ENCODE measurements around the gene NAB2.
"Not testable (repeated sequence)": the region's sequence is repeated elsewhere in the genome, so short reads cannot be mapped to it uniquely, and the experiment has no call there.

Gene NAB2

GRCh38 chr12:57072661-57073060 is 16.3 kb upstream of the NAB2 start (continued):
- no peak for TF ChIP-seq ZNF48 (tag by site-specific recombination; IDR thresholded peaks at IDR 0.05)
- TF ChIP-seq ZNF132 (tag by site-specific recombination; IDR thresholded peaks at IDR 0.05; ENCODE audit: borderline replicate concordance), result no peak
- TF ChIP-seq ZNF214 (tag by site-specific recombination; IDR thresholded peaks at IDR 0.05; ENCODE audit: borderline replicate concordance), result no peak

DNA sequence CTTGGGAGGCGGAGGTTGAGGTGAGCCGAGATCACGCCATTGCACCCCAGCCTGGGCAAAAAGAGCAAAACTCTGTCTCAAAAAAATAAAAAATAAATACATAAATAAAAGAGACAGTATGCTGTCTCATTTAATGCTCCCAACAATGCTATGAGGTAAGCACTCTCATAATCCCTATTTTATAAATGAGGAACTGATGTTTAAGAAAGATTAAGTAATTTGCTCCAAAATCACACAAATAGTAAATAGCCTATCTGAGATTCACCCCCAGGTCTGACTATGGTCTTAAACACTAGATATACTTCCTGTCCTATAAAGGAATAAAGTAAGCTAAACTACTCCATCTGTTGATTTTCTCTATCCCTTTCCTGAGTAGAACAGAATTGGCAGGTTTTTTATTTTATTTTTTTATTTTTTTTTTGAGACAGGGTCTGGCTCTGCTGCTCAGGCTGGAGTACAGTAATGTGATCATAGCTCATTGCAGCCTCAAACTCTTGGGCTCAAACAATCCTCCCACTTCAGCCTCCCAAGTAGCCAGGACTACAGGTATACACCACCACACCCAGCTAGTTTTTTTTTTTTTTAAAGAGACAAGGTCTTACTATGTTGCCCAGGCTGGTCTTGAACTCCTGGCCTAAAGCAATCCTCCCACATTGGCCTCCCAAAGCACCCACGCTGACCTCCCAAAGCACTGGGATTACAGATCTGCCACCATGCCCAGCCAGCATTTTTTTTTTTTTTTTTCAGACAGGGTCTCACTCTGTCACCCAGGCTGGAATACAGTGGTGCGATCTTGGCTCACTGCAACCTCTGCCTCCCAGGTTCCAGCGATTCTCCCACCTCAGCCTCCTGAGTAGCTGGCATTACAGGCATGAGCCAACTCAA is 15.1 kb upstream of the NAB2 start:
- not testable (repeated sequence) for H3K4me1 ChIP-seq (ENCODE audit: control insufficient read depth, insufficient read depth, low read length); H3K27ac ChIP-seq (ENCODE audit: extremely low read depth, low read depth, low read length); H3K9me3 ChIP-seq (ENCODE audit: control insufficient read depth, insufficient read depth, low read depth, low read length); H3K4me3 ChIP-seq (ENCODE audit: low read depth, low read length)
- TF ChIP-seq EGR2 (tag by site-specific recombination; IDR thresholded peaks at IDR 0.05; ENCODE audit: low read depth), result peak; percentile 49; the same call in 1 of the 2 replicates
- 0 out of 2 replicates have a peak, but pooled peaks have one; percentile 18 for TF ChIP-seq ZXDB (tag by site-specific recombination; IDR thresholded peaks at IDR 0.05)
- TF ChIP-seq ZNF121 (tag by site-specific recombination; IDR thresholded peaks at IDR 0.05), result peak; percentile 70
- TF ChIP-seq ZNF362 (tag by site-specific recombination; IDR thresholded peaks at IDR 0.05), result peak; percentile 93; the same call in 1 of the 2 replicates
- TF ChIP-seq ZFHX2 (tag by site-specific recombination; conservative IDR thresholded peaks at IDR 0.05), result 0 out of 2 replicates have a peak, but pooled peaks have one; percentile 7
- POLR2A ChIA-PET, result interaction anchor here (0.6 to 2.3 kb wide), 4 partner anchors 26 to 54 kb away, joined by 3 to 9 read pairs (median 4); partner anchors contain the start of gene LRP1
- peaks cover 46 to 52% of the 10 kb centered on the region in 2 experiments for H3K36me3 ChIP-seq (ENCODE audit: control insufficient read depth in 2 of 2, insufficient read depth in 1 of 2, low read length in 2 of 2)
- CTCF ChIA-PET, result interaction anchor here (0.6 to 6.5 kb wide), 15 partner anchors 17 to 203 kb away, joined by 3 to 135 read pairs (median 4); partner anchors contain the start of gene STAT6

DNA sequence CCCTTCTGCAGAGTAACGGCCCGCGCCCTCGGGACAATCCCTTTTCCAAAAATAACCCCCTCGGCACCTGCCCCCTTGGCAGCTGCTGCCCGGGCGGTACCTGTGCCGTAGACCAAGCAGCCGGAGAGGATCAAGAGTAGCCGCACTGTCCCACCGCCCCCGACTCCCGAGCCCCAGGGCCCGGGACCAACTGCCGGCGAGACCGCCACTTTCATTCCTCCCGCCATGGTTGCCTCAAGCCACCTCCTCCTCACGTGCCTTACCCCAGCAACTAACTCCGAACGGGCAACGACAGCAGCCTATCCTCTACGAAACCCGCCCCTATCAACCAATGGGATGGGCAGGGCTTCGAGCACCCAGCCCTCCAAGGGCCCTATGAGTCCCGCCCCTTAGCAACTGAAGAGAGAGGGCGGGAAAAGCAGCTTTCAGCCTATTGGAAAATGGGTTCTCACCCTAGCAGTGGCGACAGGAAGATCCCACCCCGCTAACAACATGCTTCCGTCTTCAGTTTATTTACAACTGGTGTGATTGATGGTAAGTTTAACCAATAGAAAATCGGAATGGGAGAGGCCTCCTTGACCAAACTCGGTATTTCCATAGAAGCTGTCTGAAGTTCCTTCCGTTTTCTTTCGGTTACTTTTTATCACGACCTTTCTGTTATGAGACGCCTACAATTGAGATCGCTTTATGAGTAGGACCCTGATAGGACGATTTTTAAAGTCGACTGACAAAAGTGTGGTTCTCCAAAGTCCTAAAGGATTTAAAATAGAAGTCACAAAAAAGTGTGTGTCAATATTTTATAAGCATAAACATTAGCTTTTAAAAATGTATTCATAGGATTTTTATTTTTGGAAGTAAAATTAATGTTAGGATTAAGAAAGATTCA is 10.2 kb upstream of the NAB2 start, which contains the start of gene NEMP1:
Gene NEMP1, minus strand, starts transcription at position 273 of the 886 bp plus-strand sequence. Its CDS starts 46 bp downstream, at position 227.
- Histone ChIP-seq H3K36me3 (ENCODE audit: control insufficient read depth in 2 of 2, insufficient read depth in 1 of 2, low read length in 2 of 2) (peaks cover 8 to 22% of the 10 kb centered on the region in 2 experiments), H3K4me3 (ENCODE audit: low read depth, low read length) (peak within 1 kb of the TSS; percentile 75), H3K27ac (ENCODE audit: extremely low read depth, low read depth, low read length) (peak within 1 kb of the TSS; percentile 96), H3K9me3 (ENCODE audit: control insufficient read depth, insufficient read depth, low read depth, low read length) (no peaks in the 10 kb centered on the region), H3K4me1 (ENCODE audit: control insufficient read depth, insufficient read depth, low read length) (peaks cover 3% of the 10 kb centered on the region)
- ChIA-PET CTCF (interaction anchor here (0.5 to 4.5 kb wide), 20 partner anchors 9 to 442 kb away, joined by 3 to 35 read pairs (median 4); partner anchors contain the start of genes NAB2 and STAT6), POLR2A (interaction anchor here (0.6 to 4.2 kb wide), 11 partner anchors 10 to 380 kb away, joined by 3 to 53 read pairs (median 7); partner anchors contain the start of genes LRP1, NAB2, NACA and STAT6)
- TF ChIP-seq ZNF426 (tag by site-specific recombination; IDR thresholded peaks at IDR 0.05), result no peak
- peak; percentile 100 for TF ChIP-seq ZBTB20 (tag by site-specific recombination; IDR thresholded peaks at IDR 0.05)
- TF ChIP-seq KLF16 (tag by site-specific recombination; IDR thresholded peaks at IDR 0.05), result peak; percentile 88
- TF ChIP-seq, protein P1, sequence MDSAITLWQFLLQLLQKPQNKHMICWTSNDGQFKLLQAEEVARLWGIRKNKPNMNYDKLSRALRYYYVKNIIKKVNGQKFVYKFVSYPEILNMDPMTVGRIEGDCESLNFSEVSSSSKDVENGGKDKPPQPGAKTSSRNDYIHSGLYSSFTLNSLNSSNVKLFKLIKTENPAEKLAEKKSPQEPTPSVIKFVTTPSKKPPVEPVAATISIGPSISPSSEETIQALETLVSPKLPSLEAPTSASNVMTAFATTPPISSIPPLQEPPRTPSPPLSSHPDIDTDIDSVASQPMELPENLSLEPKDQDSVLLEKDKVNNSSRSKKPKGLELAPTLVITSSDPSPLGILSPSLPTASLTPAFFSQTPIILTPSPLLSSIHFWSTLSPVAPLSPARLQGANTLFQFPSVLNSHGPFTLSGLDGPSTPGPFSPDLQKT (IDR thresholded peaks at IDR 0.05; ENCODE audit: borderline replicate concordance, low read depth, low read length), result peak; percentile 69
- no peak for TF ChIP-seq ZNF830 (tag by site-specific recombination; IDR thresholded peaks at IDR 0.05; ENCODE audit: low read depth)
- peak; percentile 36; the same call in 1 of the 2 replicates for TF ChIP-seq ZNF76 (tag by site-specific recombination; IDR thresholded peaks at IDR 0.05; ENCODE audit: borderline replicate concordance, low read depth)
- TF ChIP-seq ZFP69B (tag by site-specific recombination; IDR thresholded peaks at IDR 0.05), result peak; percentile 39; the same call in 1 of the 2 replicates
- TF ChIP-seq ZNF18 (tag by site-specific recombination; IDR thresholded peaks at IDR 0.05), result no peak
- no peak for TF ChIP-seq ZNF133 (tag by site-specific recombination; IDR thresholded peaks at IDR 0.05)
- peak; percentile 77 for TF ChIP-seq YY1 (tag by site-specific recombination; IDR thresholded peaks at IDR 0.05)
- no peak for TF ChIP-seq ZNF280D (tag by site-specific recombination; IDR thresholded peaks at IDR 0.05)
- TF ChIP-seq ZNF660 (tag by site-specific recombination; IDR thresholded peaks at IDR 0.05), result peak; percentile 81
